HEK293 (cell line): ENCODE data around the gene ANTXR1.

Source experiments
- ATF2 ChIP-seq: fragments of 450-650 bp; formaldehyde crosslinking; IDR thresholded peaks from 2 replicates; pipeline ENCODE4 v1.5.1; 2016; ENCODE audit warnings: missing biosample characterization, missing genetic modification characterization, low read depth
- KLF10 ChIP-seq: fragments of 450-650 bp; IDR thresholded peaks from 2 replicates; pipeline ENCODE4 v1.5.1; 2018; ENCODE audit warnings: missing biosample characterization, mild to moderate bottlenecking, missing genetic modification characterization
- YY1 ChIP-seq: fragments of 450-650 bp; formaldehyde crosslinking; IDR thresholded peaks from 2 replicates; pipeline ENCODE4 v1.5.1; 2018; ENCODE audit warnings: missing biosample characterization, missing genetic modification characterization
- ZNF114 ChIP-seq: fragments of 450-650 bp; formaldehyde crosslinking; IDR thresholded peaks from 2 replicates; pipeline ENCODE4 v1.5.0; 2017; ENCODE audit warnings: missing biosample characterization, missing genetic modification characterization
- ZNF398 ChIP-seq: fragments of 450-650 bp; formaldehyde crosslinking; IDR thresholded peaks from 2 replicates; pipeline ENCODE4 v1.5.1; 2017; ENCODE audit warnings: missing biosample characterization, missing genetic modification characterization
- ZNF670 ChIP-seq: fragments of 450-650 bp; formaldehyde crosslinking; IDR thresholded peaks from 2 replicates; pipeline ENCODE4 v1.5.1; 2016; ENCODE audit warnings: missing biosample characterization, missing genetic modification characterization, low read depth
- TF ChIP-seq, protein P1 (sequence below): fragments of 450-650 bp; formaldehyde crosslinking; IDR thresholded peaks from 2 replicates; pipeline ENCODE4 v1.5.1; 2016; ENCODE audit warnings: missing biosample characterization, missing genetic modification characterization

- no peak for TF ChIP-seq ZNF398 (tag by site-specific recombination)
- TF ChIP-seq ZNF114 (tag by site-specific recombination), result no peak
- no peak for TF ChIP-seq ATF2 (tag by site-specific recombination)
- TF ChIP-seq ZNF670, result no peak
- TF ChIP-seq, protein P1, sequence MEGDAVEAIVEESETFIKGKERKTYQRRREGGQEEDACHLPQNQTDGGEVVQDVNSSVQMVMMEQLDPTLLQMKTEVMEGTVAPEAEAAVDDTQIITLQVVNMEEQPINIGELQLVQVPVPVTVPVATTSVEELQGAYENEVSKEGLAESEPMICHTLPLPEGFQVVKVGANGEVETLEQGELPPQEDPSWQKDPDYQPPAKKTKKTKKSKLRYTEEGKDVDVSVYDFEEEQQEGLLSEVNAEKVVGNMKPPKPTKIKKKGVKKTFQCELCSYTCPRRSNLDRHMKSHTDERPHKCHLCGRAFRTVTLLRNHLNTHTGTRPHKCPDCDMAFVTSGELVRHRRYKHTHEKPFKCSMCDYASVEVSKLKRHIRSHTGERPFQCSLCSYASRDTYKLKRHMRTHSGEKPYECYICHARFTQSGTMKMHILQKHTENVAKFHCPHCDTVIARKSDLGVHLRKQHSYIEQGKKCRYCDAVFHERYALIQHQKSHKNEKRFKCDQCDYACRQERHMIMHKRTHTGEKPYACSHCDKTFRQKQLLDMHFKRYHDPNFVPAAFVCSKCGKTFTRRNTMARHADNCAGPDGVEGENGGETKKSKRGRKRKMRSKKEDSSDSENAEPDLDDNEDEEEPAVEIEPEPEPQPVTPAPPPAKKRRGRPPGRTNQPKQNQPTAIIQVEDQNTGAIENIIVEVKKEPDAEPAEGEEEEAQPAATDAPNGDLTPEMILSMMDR (tag by site-specific recombination), result no peak
- no peak for TF ChIP-seq YY1 (tag by site-specific recombination)
- TF ChIP-seq KLF10 (tag by site-specific recombination), result no peak
Observed at GRCh38 chr2:69011611-69012157, 1.3 kb upstream of the ANTXR1 start.
